VCaP (cell line): ENCODE measurements around the gene CD19.

Experiments
- H3K27ac ChIP-seq: fragments of 450-650 bp; 2 replicates; pipeline ENCODE4 v1.5.1; 2017
- CTCF ChIP-seq: fragments of 450-650 bp; conservative IDR thresholded peaks from 2 replicates; pipeline ENCODE4 v1.5.1; 2017; ENCODE audit warnings: mild to moderate bottlenecking, moderate library complexity

CD19 gene

GRCh38 chr16:28930652-28931051, 1.1 kb upstream of the CD19 start:
- H3K27ac ChIP-seq, result no peak overlapping the region

GRCh38 chr16:28932339-28933141, 769 bp downstream of the CD19 start:
- no peak for TF ChIP-seq CTCF

More at GRCh38 chr16:28930652-28931051, 1.1 kb upstream of the CD19 start:
- TF ChIP-seq CTCF, result no peak

GRCh38 chr16:28933171-28933570, 1.4 kb downstream of the CD19 start:
- H3K27ac ChIP-seq, result no peak overlapping the region

More at GRCh38 chr16:28932339-28933141, 769 bp downstream of the CD19 start:
- no peak overlapping the region for H3K27ac ChIP-seq

GRCh38 chr16:28935346-28935745, 3.6 kb downstream of the CD19 start:
- no peak for TF ChIP-seq CTCF
- no peak overlapping the region for H3K27ac ChIP-seq

More at GRCh38 chr16:28933171-28933570, 1.4 kb downstream of the CD19 start:
- TF ChIP-seq CTCF, result no peak

GRCh38 chr16:28935924-28936783, 4.4 kb downstream of the CD19 start:
- TF ChIP-seq CTCF, result no peak
- H3K27ac ChIP-seq, result no peak overlapping the region

- TF ChIP-seq CTCF, result no peak
- H3K27ac ChIP-seq, result no peak overlapping the region
Observed at GRCh38 chr16:28936784-28937155, 5.0 kb downstream of the CD19 start.

GRCh38 chr16:28937222-28937876, 5.6 kb downstream of the CD19 start:
- TF ChIP-seq CTCF, result no peak
- no peak overlapping the region for H3K27ac ChIP-seq
